ES-I3 (cell line): ENCODE data around the gene CACNA1B.
"Not testable (repeated sequence)": the region's sequence is repeated elsewhere in the genome, so short reads cannot be mapped to it uniquely, and the experiment has no call there.

Experiments
- H3K36me3 ChIP-seq: 2 replicates; pipeline ENCODE4 v1.6.1; 2013; ENCODE audit warnings: mild to moderate bottlenecking, low read length, control low read depth, moderate library complexity; ENCODE audit not compliant: insufficient read depth
- H3K4me1 ChIP-seq: 2 replicates; pipeline ENCODE4 v1.6.1; 2013; ENCODE audit warnings: mild to moderate bottlenecking, control low read depth, low read length; ENCODE audit not compliant: insufficient read depth
- H3K9ac ChIP-seq: 2 replicates; pipeline ENCODE4 v1.6.1; 2013; ENCODE audit warnings: low read depth, mild to moderate bottlenecking, low read length, moderate library complexity
- H3K9me3 ChIP-seq: 2 replicates; pipeline ENCODE4 v1.6.1; 2013; ENCODE audit warnings: mild to moderate bottlenecking, low read length, moderate library complexity; ENCODE audit not compliant: control insufficient read depth, insufficient read depth

Gene CACNA1B

GRCh38 chr9:138132946-138133705 lies 255.5 kb downstream of the CACNA1B start:
- H3K36me3 ChIP-seq, H3K4me1 ChIP-seq, H3K9me3 ChIP-seq, H3K9ac ChIP-seq: not testable (repeated sequence)

GRCh38 chr9:138134581-138134980 lies 257.0 kb downstream of the CACNA1B start:
- not testable (repeated sequence) for H3K9ac ChIP-seq, H3K4me1 ChIP-seq, H3K9me3 ChIP-seq, H3K36me3 ChIP-seq

GRCh38 chr9:138139096-138139495 lies 261.5 kb downstream of the CACNA1B start:
- not testable (repeated sequence) for H3K9me3 ChIP-seq, H3K4me1 ChIP-seq, H3K36me3 ChIP-seq, H3K9ac ChIP-seq

GRCh38 chr9:138140980-138141379 lies 263.4 kb downstream of the CACNA1B start:
- H3K36me3 ChIP-seq, H3K9ac ChIP-seq, H3K4me1 ChIP-seq, H3K9me3 ChIP-seq: not testable (repeated sequence)

- H3K4me1 ChIP-seq, H3K9me3 ChIP-seq, H3K36me3 ChIP-seq, H3K9ac ChIP-seq: not testable (repeated sequence)
Measured at GRCh38 chr9:138142528-138143244, 265.1 kb downstream of the CACNA1B start.

- H3K9me3 ChIP-seq, H3K36me3 ChIP-seq, H3K4me1 ChIP-seq, H3K9ac ChIP-seq: not testable (repeated sequence)
Measured at GRCh38 chr9:138143491-138143890, 265.9 kb downstream of the CACNA1B start.

GRCh38 chr9:138147556-138147955 lies 270.0 kb downstream of the CACNA1B start:
- not testable (repeated sequence) for H3K9me3 ChIP-seq, H3K4me1 ChIP-seq, H3K9ac ChIP-seq, H3K36me3 ChIP-seq

- not testable (repeated sequence) for H3K9me3 ChIP-seq, H3K4me1 ChIP-seq, H3K36me3 ChIP-seq
- H3K9ac ChIP-seq = peak overlapping the region; percentile 40; the same call in 1 of the 2 replicates
Measured at GRCh38 chr9:138149672-138150656, 272.4 kb downstream of the CACNA1B start.

- H3K36me3 ChIP-seq, H3K9me3 ChIP-seq, H3K9ac ChIP-seq, H3K4me1 ChIP-seq: not testable (repeated sequence)
Measured at GRCh38 chr9:138155788-138156187, 278.2 kb downstream of the CACNA1B start.

- not testable (repeated sequence) for H3K9ac ChIP-seq, H3K4me1 ChIP-seq, H3K9me3 ChIP-seq, H3K36me3 ChIP-seq
Measured at GRCh38 chr9:138166793-138167192, 289.2 kb downstream of the CACNA1B start.
